Tibial artery (tissue), 4 donors: ENCODE results near the gene B3GALT2.

Experiments used
- DNase-seq, 2 donors: peaks; one replicate each; pipeline ENCODE4 v3.0.0-alpha.2; 2019
- H3K27ac ChIP-seq, 2 donors: fragments of 200-600 bp; sonication (generic) in 1 of 2; 1 replicate in 1 of 2; 2 replicates in 1 of 2; pipeline ENCODE4 v1.5.1; 2018 to 2019; ENCODE audit warnings: mild to moderate bottlenecking in 1 of 2
- H3K27me3 ChIP-seq, 2 donors: fragments of 200-600 bp; sonication (generic) in 1 of 2; one replicate each; pipeline versions ENCODE4 v1.5.1 to v1.6.0; 2016 to 2019
- H3K36me3 ChIP-seq, 3 donors: fragments of 200-600 bp; sonication (generic) in 2 of 3; one replicate each; pipeline ENCODE4 v1.5.1; 2016 to 2019; ENCODE audit warnings: mild to moderate bottlenecking in 2 of 3
- H3K4me1 ChIP-seq, 4 donors: fragments of 200-600 bp; sonication (generic) in 2 of 4; 1 replicate in 3 of 4; 2 replicates in 1 of 4; pipeline ENCODE4 v1.5.1; 2016 to 2019
- H3K4me3 ChIP-seq, 2 donors: fragments of 200-600 bp; sonication (generic) in 1 of 2; 1 replicate in 1 of 2; 2 replicates in 1 of 2; pipeline ENCODE4 v1.5.1; 2018 to 2019; ENCODE audit warnings: mild to moderate bottlenecking in 2 of 2
- H3K9me3 ChIP-seq, 3 donors: fragments of 200-600 bp; sonication (generic) in 1 of 3; one replicate each; pipeline ENCODE4 v1.5.1; 2016 to 2019
- intact Hi-C: fragments of 100-400 bp; cut with DNase I; formaldehyde crosslinking; loops from one replicate; pipeline ENCODE4 v1.15.0; 2023; ENCODE audit warnings: low total_unique reads
- TF ChIP-seq, protein P1 (sequence below), 2 experiments: fragments of 200-600 bp in 1 of 2; fragments of 450-650 bp in 1 of 2; IDR thresholded peaks; one replicate each; pipeline ENCODE4 v1.5.1; 2017 to 2019; ENCODE audit warnings: antibody characterized with exemption in 2 of 2, mild to moderate bottlenecking in 1 of 2, moderate library complexity in 1 of 2

The B3GALT2 gene

DNA sequence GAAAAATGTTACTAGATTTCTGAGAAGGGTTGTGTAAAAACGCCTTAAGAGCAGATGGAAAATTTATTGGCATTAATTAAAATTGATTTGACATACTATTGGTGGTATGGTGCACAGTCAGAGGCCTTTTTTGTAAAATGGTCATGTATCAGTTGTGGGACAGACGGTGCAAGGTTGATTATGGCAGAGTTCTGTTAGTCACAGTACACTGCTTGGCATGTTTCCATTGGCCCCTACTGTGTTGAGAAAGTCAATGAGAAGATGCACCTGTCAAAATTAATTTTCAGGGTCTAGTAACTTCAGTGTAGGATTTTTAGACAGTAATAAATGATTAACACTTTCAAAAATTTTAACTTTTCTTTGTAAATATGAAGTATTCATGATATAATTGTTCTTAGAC is 4.4 kb downstream of the B3GALT2 start:
- H3K9me3 ChIP-seq = no peaks in the 10 kb centered on the region
- H3K4me3 ChIP-seq = no peak overlapping the region
- no peaks in the 10 kb centered on the region for H3K36me3 ChIP-seq
- H3K27me3 ChIP-seq = no peaks in the 10 kb centered on the region
- intact Hi-C loops = no loop called here
- no peak overlapping the region for H3K27ac ChIP-seq
- TF ChIP-seq, protein P1, sequence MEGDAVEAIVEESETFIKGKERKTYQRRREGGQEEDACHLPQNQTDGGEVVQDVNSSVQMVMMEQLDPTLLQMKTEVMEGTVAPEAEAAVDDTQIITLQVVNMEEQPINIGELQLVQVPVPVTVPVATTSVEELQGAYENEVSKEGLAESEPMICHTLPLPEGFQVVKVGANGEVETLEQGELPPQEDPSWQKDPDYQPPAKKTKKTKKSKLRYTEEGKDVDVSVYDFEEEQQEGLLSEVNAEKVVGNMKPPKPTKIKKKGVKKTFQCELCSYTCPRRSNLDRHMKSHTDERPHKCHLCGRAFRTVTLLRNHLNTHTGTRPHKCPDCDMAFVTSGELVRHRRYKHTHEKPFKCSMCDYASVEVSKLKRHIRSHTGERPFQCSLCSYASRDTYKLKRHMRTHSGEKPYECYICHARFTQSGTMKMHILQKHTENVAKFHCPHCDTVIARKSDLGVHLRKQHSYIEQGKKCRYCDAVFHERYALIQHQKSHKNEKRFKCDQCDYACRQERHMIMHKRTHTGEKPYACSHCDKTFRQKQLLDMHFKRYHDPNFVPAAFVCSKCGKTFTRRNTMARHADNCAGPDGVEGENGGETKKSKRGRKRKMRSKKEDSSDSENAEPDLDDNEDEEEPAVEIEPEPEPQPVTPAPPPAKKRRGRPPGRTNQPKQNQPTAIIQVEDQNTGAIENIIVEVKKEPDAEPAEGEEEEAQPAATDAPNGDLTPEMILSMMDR (IDR thresholded peaks at IDR 0.05) = no peak
- H3K4me1 ChIP-seq = peaks cover 0 to 64% (median 18%) of the 10 kb centered on the region in 4 donors
- no peak for DNase-seq

DNA sequence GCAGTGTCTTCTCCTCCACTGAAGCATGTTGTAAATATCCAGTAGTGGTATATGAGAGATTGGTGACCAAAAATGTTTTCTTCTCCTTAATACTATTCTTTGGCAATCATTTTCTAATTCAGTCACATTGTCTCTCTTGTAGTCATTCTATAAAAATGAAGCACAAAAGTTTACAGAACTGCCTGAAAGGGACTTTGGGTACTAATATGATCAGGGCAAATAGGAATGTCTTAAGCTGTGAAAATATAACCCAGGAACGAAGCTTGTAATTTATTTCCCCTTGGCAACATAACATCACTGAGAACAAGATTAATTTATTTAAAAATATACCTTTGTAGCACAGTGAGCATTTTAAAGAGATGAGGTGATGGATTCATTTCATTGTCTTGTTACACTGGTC is 4.9 kb downstream of the B3GALT2 start:
- TF ChIP-seq, protein P1 (IDR thresholded peaks at IDR 0.05) = no peak
- peak overlapping the region in 1 of 2 donors; percentile 11 for H3K27ac ChIP-seq
- no peaks in the 10 kb centered on the region for H3K27me3 ChIP-seq
- no peaks in the 10 kb centered on the region for H3K9me3 ChIP-seq
- intact Hi-C loops = no loop called here
- DNase-seq = no peak
- H3K36me3 ChIP-seq = no peaks in the 10 kb centered on the region
- no peak overlapping the region for H3K4me3 ChIP-seq
- peaks cover 0 to 61% (median 16%) of the 10 kb centered on the region in 4 donors for H3K4me1 ChIP-seq

DNA sequence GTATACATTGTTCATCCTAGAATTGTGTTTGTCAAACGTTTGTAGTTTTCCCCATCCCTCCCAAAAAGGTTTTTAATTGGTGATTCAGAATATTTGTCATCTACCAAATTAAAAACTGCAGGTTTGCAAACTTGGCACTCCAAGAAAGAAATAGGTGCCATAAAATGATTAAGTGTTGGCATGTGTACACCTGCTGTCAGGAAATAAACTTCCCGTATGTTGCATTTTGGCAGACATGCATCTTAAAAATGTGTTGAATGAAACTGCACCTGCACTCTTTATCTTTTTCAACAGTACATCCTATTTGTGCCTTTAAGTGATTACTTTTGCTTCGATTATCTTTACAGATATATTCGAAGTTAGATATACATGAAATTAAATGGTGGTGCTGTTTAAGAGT is 7.3 kb downstream of the B3GALT2 start:
- H3K4me1 ChIP-seq = peaks cover 0 to 36% (median 8%) of the 10 kb centered on the region in 4 donors
- no peak overlapping the region for H3K4me3 ChIP-seq
- no peaks in the 10 kb centered on the region for H3K36me3 ChIP-seq
- no peaks in the 10 kb centered on the region for H3K27me3 ChIP-seq
- intact Hi-C loops = no loop called here
- TF ChIP-seq, protein P1 (IDR thresholded peaks at IDR 0.05) = no peak
- no peak for DNase-seq
- no peak overlapping the region for H3K27ac ChIP-seq
- H3K9me3 ChIP-seq = no peaks in the 10 kb centered on the region

DNA sequence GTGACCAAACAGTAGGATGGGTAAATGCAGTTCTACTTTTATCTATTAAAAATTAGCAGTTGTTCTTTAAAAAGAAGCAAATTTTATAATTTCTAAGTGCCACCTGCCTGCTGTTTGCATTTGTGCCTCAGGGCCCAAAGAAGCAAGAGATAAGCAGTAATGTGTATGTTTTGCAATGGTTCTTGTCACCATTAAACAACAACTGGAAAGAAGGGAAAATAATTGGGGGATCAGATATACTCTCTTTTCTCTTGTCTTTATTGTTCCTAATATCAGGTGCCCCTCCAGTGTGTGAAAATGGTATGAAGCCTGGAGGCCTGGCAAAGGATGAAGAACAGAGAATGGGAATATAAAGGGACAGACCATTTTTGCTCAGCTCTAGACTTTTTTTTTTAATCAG is 9.6 kb downstream of the B3GALT2 start:
- no peaks in the 10 kb centered on the region for H3K9me3 ChIP-seq
- TF ChIP-seq, protein P1 (IDR thresholded peaks at IDR 0.05) = no peak
- no peak overlapping the region for H3K4me3 ChIP-seq
- no peaks in the 10 kb centered on the region for H3K36me3 ChIP-seq
- no peak overlapping the region for H3K27ac ChIP-seq
- H3K4me1 ChIP-seq = peaks cover 0 to 15% (median 4%) of the 10 kb centered on the region in 4 donors
- no peaks in the 10 kb centered on the region for H3K27me3 ChIP-seq
- intact Hi-C loops = no loop called here
- no peak for DNase-seq

DNA sequence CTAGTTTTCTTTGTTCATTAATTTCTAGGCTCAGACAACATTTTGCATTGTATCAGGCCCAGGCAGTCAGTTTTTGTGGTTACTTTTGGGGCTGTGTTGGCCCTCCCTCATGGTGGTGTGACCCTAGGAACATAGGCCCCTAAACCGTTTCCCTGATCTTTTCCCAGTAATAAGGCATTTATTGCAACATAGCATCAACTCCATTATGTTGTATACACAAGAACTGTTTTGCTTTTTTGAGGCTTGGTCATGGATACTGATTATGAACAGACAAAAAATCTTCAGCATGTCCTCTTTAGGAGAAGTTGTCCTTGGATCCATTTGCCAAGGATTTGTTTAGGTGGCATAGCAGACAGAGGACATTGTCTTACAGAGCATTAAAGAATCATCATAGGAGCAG is 10.3 kb downstream of the B3GALT2 start:
- no peaks in the 10 kb centered on the region for H3K27me3 ChIP-seq
- H3K4me1 ChIP-seq = peaks cover 0 to 9% (median under 1%) of the 10 kb centered on the region in 4 donors
- H3K9me3 ChIP-seq = no peaks in the 10 kb centered on the region
- no peak overlapping the region for H3K4me3 ChIP-seq
- H3K36me3 ChIP-seq = no peaks in the 10 kb centered on the region
- no peak for DNase-seq
- TF ChIP-seq, protein P1 (IDR thresholded peaks at IDR 0.05) = no peak
- intact Hi-C loops = no loop called here
- H3K27ac ChIP-seq = no peak overlapping the region

DNA sequence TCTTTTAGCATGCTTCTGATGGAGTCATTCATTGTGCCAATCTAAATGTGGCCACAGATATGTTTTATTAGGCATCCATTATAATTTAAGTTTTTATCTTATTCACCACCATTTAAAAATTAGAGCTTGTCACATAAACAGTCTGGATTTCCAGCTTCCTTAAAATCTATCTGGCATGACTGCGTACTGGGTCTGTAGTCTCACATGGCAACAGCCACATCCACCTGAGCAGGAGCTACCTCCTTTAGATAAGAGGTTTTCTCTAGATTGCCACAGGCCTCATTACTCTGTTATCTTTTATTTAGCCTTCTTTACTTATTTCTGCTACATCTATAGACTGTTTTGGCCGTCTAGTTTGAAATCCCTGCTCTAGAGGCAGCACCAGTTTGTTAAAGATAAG is 29.1 kb downstream of the B3GALT2 start:
- Histone ChIP-seq H3K9me3 (no peaks in the 10 kb centered on the region), H3K27me3 (no peaks in the 10 kb centered on the region), H3K4me1 (no peaks in the 10 kb centered on the region), H3K4me3 (no peak overlapping the region), H3K36me3 (peaks cover 24 to 30% (median 26%) of the 10 kb centered on the region in 3 donors), H3K27ac (no peak overlapping the region)
- intact Hi-C loops = no loop called here
- DNase-seq = no peak
- TF ChIP-seq, protein P1 (IDR thresholded peaks at IDR 0.05) = no peak
